ENCODE measurements around the gene TCF3.
"Not testable (repeated sequence)": the region's sequence is repeated elsewhere in the genome, so short reads cannot be mapped to it uniquely, and the experiment has no call there.

The TCF3 gene

DNA sequence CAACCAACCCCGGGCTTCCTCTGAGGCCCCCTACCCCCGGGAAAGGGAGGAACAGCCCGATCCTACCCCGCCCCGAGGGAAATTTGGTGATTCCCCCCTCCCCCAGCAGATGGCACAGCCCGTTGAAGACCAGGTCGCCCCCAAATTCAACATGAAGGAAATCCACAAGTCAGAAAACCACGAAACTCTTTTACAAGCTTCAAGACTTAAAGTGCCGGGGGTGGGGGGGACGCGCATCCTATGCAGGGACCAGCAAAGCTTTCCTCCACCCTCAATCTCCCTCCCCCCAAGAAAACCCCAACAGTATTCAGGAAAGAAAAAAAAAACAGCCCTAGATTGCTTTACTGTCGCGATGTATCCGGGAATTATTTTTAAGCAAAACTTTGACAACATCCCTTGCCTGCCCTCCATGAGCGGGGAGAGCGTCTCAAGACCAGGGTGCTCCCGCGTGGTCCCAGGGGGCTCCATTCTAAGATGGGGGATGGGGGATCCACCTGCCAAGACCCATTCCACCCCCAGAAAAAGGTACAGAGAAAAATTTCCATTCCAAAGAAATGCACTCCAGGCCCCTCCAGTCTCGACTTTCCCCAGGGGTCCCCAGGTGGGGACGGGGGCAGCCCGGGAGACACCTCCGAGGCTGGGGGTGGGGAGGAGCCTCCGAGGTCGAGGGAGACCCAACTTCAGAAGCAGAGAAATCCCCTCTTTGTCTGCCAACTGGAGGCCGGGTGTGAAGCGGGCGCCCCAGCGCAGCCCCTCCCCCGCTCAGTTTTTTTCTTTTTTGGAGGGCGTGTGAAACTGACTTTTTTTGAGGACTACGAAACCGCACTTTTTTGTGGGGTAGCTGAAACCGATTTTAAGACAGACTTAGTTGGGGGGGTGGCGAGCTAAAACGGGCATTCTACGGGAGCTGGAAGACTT, 1.5 kb downstream of the TCF3 start:
- peak in 1 of 2 donors; percentile 48 for DNase-seq (ENCODE audit: low read depth in 2 of 2)

DNA sequence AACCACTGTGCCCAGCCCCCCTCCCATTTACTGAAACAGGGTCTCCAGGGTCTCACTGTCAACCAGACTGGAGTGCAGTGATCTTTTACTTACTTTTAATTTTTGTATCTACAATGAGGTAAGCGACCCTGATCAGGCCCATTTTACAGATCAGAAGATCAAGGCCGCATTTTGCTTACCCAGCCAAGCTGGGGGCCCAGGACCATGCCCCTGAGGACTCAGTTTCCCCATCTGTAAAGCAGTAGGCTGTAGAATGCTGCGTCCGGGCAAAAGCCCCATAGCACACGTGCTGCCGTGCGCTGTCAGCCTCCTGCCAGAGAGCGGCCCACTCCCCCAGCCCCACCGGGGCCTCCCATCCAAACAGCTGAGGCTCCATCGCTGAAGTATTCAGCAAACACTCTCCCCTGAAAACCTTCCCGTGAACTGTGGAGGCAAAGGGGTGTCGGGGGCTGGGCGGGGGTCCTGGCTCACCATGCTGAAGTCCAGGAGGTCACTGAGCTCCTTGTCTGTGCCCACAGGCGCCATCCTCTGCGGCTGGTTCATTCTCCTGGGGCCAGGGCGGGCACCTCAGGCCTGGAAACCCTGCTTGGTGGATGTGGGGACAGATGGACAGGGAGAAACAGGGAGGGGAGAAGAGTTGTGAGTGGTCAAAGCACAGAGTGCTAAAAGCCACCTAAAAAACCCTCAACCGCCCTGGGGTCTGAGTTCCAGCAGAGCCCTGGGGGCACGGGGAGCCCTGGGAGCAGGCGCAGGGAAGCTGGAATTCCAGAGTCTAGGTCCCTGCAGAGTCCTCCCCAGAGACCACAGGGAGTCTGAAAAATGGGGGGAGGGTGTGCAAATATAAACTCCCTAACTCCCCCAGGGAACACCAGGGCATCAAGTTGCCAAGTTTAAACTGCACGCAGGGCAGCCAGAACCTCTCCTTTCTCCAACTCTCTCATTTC, 2.4 kb downstream of the TCF3 start:
- DNase-seq (ENCODE audit: low read depth in 2 of 2): no peak

DNA sequence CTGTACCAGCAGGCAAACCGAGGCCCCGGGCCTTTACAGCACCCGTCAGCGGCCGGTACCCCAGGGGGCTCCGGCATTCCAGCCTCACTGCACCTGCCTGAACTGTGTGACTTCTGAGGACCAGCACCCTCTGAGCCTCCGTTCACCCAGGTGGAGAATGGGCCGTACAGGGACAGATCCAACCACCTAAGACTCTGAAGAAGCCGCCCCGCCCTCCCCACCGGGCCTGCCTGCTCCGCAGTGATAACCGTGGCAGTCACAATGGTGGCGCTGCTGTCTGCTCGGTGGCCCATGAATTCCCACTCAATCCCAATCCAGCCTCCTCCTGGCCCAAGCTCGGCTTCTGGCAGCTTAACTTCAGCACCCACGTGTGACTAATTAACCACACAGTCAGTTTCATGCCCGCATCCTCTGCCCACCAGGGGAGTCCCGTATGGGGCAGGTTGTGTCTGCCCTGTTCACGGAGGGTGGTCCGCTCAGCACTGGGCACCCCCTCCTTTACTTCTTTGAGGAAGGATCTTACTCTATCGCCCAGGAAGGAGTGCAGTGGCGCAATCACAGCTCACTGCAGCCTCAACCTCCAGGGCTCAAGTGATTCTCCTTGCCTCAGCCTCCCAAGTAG, 3.4 kb downstream of the TCF3 start:
- no peak for DNase-seq (ENCODE audit: low read depth in 2 of 2)

DNA sequence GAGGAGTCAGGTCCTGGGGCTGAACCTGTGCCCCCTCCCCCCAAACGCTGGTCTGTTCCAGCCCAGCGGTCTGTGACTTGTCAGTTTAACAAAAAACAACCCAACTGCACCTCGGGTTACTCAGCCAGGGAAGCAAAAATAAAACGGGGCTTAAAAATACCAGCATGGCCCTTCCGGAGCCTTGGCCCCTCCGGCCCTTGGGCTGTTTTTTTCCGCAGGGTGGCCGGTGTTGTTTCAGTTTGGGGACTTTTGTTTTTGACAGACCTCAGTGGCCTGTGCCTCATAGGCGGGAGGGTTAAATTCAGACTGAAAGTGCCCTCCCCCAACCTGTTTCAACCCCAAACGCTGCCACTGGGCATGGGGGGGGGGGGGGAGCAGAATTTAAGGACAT, 4.0 kb downstream of the TCF3 start:
- DNase-seq (ENCODE audit: low read depth in 2 of 2): no peak

DNA sequence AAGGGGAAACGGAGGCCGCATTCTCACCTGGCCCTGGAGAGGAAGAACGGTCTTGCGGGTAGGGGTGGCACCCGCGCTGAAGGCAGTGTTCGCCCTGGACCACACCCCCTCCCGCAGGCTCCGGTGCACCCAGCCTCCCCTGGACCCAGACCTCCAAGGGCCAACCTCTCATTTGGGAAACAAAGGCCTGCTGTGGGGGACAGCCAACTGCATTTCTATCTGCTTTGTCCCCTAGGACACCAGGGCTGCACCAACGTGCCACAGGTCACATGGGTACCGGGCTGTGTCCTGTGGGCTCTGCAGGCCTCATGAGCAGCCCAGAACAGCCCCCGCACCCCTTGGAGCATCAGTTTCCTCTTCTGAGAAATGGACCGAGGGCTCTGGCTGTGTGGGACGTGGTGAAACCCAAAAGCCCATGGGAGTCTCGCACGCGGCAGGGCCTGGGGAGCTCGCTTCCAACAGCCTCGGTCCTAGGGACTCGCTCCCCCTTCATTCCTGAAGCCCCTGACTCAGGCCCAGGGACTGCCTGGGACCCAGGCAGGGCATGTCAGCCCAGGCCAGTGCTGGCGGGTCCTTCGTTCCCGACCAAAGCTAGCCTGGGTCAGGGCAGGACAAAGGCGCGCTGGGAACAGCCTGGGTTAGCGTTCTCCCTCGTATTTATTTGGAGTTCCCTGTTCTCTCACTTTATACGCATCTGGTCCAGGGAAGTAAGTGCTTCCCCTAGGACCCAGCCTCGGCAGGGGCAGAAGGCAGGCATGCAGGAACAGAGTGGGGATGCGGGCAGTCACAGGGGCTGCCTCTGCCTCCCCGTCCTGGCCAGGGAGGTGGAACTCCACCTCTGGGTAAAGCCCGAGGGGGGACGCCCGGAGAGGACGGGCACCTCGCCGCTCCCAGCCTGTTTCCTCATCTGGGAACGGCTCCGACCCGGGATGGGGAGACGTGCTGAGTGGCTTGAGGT, 4.6 kb downstream of the TCF3 start:
- no peak for DNase-seq (ENCODE audit: low read depth in 2 of 2)

DNA sequence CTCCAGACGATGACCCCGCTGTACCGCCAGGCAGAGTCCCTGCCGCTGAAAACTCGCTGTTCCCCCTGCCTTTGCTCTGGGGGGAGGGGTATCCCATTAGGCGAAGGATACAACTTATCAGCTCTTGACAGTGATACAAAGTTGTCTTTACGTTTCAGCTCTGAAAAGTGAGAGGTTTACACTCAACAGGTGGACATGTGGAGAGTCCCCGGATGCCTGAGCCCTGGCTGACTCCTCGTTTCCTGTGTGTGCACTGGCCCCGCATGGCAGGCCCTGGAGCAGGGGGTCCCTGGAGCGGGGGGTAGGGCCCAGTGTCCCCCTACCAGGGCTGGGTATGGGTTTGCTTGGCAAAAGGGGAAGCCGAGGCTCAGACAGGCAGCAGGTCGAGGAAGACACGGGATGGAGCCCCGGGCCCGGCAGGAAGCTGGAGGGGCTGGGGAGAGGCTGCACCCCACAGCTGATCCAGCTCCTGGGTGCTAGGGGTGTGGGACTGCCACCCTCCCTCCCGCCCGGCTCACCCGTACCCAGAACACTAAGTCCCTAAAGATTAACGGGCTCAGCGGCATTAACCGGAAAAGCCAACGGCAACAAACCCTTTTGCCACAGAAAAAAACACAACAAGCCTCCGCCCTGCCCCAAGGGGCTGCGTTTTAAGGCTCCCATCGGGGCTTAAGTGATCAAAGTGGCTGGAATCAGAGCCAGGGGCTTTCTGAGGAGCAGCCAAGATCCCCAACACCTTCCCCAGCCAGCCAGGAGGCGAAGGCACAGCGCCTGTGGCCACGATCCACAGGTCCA, 5.6 kb downstream of the TCF3 start:
- DNase-seq (ENCODE audit: low read depth in 2 of 2): no peak

DNA sequence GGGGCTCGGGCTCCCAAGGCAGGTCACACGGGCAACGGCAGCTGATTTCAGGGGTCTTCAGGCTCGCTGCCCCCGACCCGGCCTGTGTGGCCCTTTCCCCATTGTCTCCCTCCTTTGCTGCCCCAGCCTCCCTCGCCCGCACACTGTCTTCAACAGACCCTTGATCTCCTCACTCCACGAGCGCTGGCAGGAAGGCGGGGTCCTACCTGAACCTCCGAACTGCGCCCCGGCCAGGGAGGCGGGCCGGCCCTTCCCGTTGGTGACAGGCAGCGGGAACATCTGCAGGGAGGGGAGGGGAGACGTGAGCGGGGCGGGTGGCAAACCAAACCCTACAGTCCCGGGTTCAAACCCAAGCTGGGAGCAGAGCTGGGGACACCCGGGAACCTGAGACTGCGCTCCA, 6.3 kb downstream of the TCF3 start:
- no peak for DNase-seq (ENCODE audit: low read depth in 2 of 2)

DNA sequence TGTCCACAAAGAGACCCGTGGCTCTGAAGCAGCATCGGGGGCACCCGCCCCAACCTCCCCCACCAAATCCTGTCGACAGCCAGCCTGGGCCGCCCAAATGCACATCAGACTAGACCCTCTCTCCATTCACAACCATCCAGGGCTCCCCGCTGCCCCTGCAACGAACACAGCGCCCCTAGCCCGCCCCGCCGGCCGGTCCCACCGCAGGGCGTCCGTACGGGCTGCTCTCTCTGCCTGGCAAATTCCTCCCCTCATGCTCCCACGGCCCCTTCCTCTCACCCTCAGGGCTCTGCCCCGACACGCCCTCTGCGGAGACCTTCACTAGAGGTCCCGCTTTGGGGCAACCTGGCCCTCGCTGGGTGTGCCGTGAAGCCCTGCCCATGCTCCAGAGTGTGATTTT, 7.1 kb downstream of the TCF3 start:
- no peak for DNase-seq (ENCODE audit: low read depth in 2 of 2)

DNA sequence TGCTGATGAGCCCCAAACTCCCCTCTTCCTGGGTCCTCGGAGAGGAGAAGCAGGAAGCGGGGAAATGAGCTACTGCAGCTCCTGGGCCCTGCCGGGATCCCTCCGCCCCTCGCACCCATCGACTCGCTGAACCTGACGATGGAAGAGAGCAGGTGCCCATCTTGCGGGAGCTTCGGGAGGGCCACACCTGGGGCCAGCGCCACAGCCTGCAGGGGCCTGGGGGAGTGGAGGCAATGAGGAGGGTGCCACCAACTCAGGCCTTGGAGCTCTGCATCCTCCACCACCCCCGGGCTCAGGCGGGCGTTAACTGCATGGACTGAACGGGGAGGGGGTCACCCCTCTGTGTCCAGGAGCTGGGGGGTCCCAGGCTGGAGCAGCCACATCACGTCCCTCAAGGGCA, 8.3 kb downstream of the TCF3 start:
- no peak for DNase-seq (ENCODE audit: low read depth in 2 of 2)

DNA sequence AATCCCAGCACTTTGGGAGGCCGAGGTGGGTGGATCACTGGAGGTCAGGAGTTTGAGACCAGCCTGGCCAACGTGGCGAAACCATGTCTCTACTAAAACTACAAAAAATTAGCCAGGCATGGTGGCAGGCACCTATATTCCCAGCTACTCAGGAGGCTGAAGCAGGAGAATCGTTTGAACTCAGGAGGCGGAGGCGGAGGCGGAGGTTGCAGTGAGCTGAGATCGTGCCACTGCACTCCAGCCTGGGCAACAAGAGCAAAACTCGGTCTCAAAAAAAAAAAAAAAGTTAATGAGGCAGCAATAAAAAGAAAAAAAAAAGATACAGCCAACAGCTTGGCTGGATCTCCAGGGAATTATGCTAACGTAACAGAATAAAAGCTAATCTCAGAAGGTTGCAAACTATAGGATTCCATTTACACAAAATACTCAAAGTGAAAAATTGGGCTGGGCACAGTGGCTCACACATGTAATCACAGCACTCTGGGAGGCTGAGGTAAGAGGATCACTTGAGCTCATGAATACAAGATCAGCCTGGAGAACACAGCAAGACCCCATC, 11.4 kb downstream of the TCF3 start:
- DNase-seq (ENCODE audit: low read depth in 2 of 2): not testable (repeated sequence)

DNA sequence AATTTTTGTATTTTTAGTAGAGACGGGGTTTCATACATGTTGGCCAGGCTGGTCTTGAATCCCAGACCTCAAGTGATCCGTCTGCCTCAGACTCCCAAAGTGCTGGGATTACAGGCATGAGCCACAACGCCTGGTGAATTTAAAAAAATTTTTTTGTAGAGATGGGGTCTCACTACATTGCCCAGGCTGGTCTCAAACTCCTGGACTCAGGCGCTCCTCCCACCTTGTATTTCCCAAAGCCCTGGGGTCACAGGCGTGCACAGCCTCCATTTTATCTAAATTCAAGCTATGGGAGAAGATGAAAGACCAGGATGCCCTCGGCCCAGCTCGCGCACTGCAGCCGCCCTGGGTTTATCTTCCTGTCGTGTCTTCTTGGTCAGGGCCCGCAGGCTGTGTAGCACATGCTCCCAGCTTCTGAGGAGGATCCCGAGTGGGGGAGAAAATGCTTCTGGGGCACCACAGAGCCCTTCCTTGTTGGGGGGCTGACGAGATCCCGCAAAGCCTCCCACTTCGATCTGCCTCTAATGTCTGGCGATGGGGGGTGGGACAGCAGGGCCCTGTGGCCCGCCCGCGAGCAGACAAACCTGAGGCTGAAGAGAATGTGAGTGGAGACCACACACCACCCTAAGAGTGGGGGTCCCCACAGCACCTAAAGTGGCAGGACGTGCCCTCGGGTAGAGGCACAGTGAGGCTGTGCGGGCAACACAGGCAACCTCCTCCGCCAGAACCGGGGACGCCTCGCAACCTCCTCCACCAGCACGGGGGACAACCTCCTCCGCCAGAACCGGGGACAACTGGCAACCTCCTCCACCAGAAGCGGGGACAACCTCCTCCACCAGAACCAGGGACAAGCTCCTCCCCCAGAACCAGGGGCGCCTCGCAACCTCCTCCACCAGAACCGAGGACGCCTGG, 15.8 kb downstream of the TCF3 start:
- DNase-seq (ENCODE audit: low read depth in 2 of 2): no peak

DNA sequence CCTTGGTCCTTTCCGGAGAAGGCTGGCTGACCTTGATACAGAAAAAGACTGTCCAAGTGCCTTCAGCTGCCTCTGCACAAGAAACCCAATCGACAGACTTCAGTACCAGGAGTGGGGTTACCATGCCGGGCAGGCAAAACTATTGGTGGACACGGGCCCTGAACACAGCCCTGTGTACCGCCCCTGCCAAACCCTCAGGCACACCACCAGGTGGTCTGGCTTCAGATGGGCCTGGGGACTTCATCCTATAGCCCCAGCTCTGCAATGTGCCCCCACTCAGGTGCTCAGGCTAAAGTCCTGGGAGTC, 17.5 kb downstream of the TCF3 start:
- no peak for DNase-seq (ENCODE audit: low read depth in 2 of 2)

DNA sequence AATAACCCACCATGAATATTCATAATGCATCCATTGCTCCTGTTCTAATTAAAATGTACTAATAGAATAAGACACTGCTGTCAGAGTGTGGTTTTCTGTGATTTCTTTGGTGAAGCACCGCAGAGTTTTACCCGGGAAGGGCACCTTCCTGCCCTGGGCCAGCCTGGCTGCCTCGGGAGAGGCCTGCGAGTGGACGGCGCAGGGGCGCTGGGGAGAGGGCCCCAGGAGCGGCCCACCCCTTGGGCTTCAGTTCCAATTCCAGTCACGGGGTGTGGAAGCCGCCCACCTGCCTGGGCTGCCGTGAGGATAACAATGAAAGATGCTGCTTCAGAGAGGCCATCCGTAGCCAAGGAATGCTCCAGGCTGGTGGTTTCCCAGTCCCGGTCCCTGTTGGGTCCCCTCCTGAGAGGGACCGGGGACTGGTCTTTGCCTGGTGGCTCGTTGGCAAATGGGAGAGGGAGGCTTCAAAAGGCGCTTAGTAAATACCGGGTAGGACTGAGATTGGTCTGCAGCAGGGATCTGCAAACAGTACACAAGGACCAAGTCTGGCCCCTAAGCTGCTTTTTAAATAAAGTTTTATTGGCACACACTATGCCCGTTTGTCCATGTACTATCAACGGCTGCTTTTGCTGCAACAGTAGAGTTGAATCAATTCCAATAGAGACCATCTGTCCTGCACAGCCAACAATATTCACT, 18.0 kb downstream of the TCF3 start:
- DNase-seq (ENCODE audit: low read depth in 2 of 2): no peak

DNA sequence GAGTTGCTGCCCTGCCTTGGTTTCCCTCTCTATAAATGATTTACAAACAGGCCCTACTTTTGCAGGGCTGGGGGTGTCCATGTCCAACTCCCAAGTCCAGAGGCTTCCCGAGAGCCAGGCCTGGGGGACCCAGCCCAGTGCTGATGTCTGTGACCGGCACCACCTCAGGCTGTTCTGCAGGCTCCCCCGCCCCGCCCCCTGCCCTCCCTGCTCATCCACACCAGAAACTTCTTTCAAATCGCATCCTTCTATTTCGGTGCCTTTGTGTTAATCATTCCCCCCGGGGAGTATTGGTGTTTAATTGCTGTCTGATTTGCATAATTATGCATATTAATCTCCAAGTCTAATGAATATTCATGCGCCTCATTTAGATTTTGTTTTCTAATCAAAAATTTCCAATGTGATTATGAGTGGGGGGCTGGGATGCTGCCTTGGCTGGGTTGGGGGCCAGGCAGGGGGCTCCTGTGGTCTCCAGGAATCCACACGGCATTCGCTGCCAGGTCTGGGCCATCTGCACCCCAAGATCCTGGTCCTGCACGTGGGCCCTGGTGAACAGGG, 19.1 kb downstream of the TCF3 start:
- no peak for DNase-seq (ENCODE audit: low read depth in 2 of 2)

DNA sequence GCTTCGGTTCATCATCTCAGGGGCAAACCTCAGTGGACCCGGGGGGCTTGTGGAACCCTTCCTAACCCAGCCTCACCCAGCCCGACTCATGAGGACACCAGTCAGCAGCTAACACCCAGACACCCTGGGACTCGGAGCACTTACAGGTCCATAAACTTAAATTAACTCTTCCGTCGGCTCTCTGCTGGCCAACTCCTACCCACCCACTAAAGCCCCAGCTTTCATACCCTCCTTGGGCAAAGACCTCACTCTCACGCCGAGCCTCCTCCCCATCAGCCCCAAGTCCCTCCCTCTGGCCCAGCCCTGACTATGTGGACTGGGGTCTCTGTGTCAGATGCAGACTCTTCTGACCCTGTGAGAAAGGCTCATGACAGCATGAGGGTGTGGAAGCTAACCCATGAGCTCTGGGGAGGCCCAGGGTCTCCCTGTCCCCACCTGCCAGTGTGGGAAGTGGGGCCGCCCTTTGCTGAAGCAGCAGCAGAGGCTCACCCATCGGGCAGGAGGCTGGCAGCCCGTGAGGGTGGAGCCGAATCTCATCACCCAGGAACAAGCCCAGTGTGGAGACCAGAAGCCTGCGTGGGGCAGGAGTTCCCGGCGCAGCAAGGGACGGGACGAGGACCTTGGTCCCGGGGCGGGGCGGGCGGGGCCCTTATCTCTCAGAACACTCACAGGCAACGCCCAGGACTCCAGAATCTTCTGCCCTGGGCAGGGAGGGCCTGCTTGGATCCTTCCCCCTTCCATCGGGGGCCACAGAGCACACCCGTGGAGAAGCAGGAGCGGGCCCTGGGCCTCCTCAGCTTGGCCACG, 19.8 kb downstream of the TCF3 start:
- no peak for DNase-seq (ENCODE audit: low read depth in 2 of 2)

DNA sequence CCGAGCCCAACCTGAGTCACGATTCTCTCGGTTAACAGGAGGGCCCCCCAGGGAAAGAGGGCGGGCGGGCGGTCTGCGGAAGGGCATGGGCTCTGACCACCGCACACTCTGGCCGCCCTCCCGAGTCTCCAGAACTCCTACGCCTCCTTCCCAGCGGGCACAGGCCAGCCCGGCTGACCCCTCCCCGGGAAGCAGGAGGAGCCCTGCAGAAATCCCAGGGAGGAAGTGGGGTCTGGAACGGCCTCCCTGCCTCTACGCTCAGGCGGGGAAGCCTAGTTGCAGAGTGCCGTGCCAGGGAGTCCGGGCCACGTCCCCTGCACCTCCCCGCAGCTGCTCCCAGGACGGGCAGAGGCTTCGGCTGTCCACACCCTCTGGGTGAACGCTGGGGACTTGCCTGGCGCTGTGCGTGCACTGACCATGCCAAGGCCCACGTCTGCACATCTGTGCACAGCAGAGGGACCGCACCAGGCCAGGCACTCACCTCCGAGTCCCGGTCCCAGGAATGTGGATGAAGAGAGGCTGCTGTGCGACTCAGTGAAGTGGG, 20.8 kb downstream of the TCF3 start:
- no peak for DNase-seq (ENCODE audit: low read depth in 2 of 2)

DNA sequence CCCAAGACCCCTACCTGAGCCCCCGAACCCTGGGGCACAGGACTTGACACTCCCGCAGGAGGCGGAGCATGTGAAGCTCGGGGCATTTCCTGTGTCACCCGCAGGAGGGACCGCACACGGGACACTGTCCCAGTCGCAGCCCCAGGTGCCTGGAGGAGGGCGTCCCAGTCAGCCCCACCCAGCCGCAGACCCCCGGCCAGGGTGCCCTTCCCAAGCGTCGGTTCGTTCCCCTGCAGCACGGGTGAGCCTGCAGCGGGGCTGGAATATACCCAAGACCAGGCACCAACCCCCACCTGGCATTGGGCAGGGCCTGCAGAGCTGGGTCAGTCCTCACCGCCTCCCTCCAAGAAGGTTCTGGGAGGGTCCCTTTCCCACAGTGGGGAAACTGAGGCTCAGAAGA, 21.6 kb downstream of the TCF3 start:
- DNase-seq (ENCODE audit: low read depth in 2 of 2): no peak
